ENCODE measurements around the gene INSR.

DNA sequence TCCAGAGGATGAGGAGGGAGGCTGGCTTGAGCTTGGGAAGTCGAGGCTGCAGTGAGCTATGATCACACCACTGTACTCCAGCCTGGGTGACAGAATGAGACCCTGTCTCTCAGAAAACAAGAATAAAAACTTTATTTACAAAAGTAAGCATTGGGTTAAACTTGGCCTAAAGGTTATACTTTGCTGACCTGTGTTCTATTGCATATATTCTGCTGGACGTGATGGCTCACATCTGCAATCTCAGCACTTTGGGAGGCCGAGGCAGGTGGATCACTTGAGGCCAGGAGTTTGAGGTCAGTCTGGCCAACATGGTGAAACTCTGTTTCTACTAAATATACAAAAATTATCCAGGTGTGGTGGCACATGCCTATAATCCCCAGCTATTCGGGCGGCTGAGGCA is 47.9 kb upstream of the INSR start:
- no peak for TF ChIP-seq POLR2A (IDR thresholded peaks at IDR 0.05; ENCODE audit: low read length)
- TF ChIP-seq GATA1 (IDR thresholded peaks at IDR 0.05; ENCODE audit: low read depth, low read length): no peak
